ENCODE data around the gene SLC7A5.
"Not testable (repeated sequence)": the region's sequence is repeated elsewhere in the genome, so short reads cannot be mapped to it uniquely, and the experiment has no call there.

Gene SLC7A5

GRCh38 chr16:87869061-87869878 is at the start of gene SLC7A5:
Gene SLC7A5 (minus strand): TSS chr16:87869507. CDS start chr16:87869422, 85 bp downstream.
- DNase-seq (ENCODE audit: low read depth in 2 of 2, low spot score in 1 of 2): peak; percentile 75 to 79

- no peak for DNase-seq (ENCODE audit: low read depth in 2 of 2, low spot score in 1 of 2)
Measured at GRCh38 chr16:87918338-87918737, 49.0 kb upstream of the SLC7A5 start.

- DNase-seq (ENCODE audit: low read depth in 2 of 2, low spot score in 1 of 2): no peak
Measured at GRCh38 chr16:87917503-87917902, 48.2 kb upstream of the SLC7A5 start.

- no peak for DNase-seq (ENCODE audit: low read depth in 2 of 2, low spot score in 1 of 2)
Measured at GRCh38 chr16:87914812-87915211, 45.5 kb upstream of the SLC7A5 start.

GRCh38 chr16:87914021-87914725 is 44.9 kb upstream of the SLC7A5 start:
- DNase-seq (ENCODE audit: low read depth in 2 of 2, low spot score in 1 of 2): not testable (repeated sequence)

GRCh38 chr16:87912691-87913090 is 43.4 kb upstream of the SLC7A5 start:
- not testable (repeated sequence) for DNase-seq (ENCODE audit: low read depth in 2 of 2, low spot score in 1 of 2)

- DNase-seq (ENCODE audit: low read depth in 2 of 2, low spot score in 1 of 2): not testable (repeated sequence)
Measured at GRCh38 chr16:87911106-87911763, 41.9 kb upstream of the SLC7A5 start.

- peak; percentile 68 to 73 for DNase-seq (ENCODE audit: low read depth in 2 of 2, low spot score in 1 of 2)
Measured at GRCh38 chr16:87909203-87909935, 40.1 kb upstream of the SLC7A5 start.

- DNase-seq (ENCODE audit: low read depth in 2 of 2, low spot score in 1 of 2): not testable (repeated sequence)
Measured at GRCh38 chr16:87908101-87908500, 38.8 kb upstream of the SLC7A5 start.

- not testable (repeated sequence) for DNase-seq (ENCODE audit: low read depth in 2 of 2, low spot score in 1 of 2)
Measured at GRCh38 chr16:87905521-87905920, 36.2 kb upstream of the SLC7A5 start.

- DNase-seq (ENCODE audit: low read depth in 2 of 2, low spot score in 1 of 2): not testable (repeated sequence)
Measured at GRCh38 chr16:87904963-87905362, 35.7 kb upstream of the SLC7A5 start.

- not testable (repeated sequence) for DNase-seq (ENCODE audit: low read depth in 2 of 2, low spot score in 1 of 2)
Measured at GRCh38 chr16:87900489-87900888, 31.2 kb upstream of the SLC7A5 start.

- DNase-seq (ENCODE audit: low read depth in 2 of 2, low spot score in 1 of 2): peak in 1 of 2 donors; percentile 25
Measured at GRCh38 chr16:87897521-87898505, 28.5 kb upstream of the SLC7A5 start.

GRCh38 chr16:87896924-87897520 is 27.7 kb upstream of the SLC7A5 start:
- DNase-seq (ENCODE audit: low read depth in 2 of 2, low spot score in 1 of 2): not testable (repeated sequence)

GRCh38 chr16:87896176-87896890 is 27.0 kb upstream of the SLC7A5 start:
- not testable (repeated sequence) for DNase-seq (ENCODE audit: low read depth in 2 of 2, low spot score in 1 of 2)

GRCh38 chr16:87895641-87896141 is 26.4 kb upstream of the SLC7A5 start:
- peak; percentile 41 to 60 for DNase-seq (ENCODE audit: low read depth in 2 of 2, low spot score in 1 of 2)

GRCh38 chr16:87894005-87894404 is 24.7 kb upstream of the SLC7A5 start:
- DNase-seq (ENCODE audit: low read depth in 2 of 2, low spot score in 1 of 2): not testable (repeated sequence)

GRCh38 chr16:87891764-87892163 is 22.5 kb upstream of the SLC7A5 start:
- no peak for DNase-seq (ENCODE audit: low read depth in 2 of 2, low spot score in 1 of 2)

Measured in stimulated activated CD8-positive, alpha-beta memory T cell treated with anti-CD3 and anti-CD28 coated beads, Interleukin-4, amount 100 ng/mL, for 1 hour (primary cell).